PFSK-1 (cell line): ENCODE data around the gene KCNA2.

Experiments
- FOXP2 ChIP-seq: optimal IDR thresholded peaks from 2 replicates; pipeline ENCODE3; 2011; ENCODE audit warnings: borderline replicate concordance, control low read depth, inconsistent platforms; ENCODE audit not compliant: insufficient read depth; ENCODE audit errors: extremely low read length, extremely low read depth
- POLR2AphosphoS5 ChIP-seq: IDR thresholded peaks from 2 replicates; pipeline ENCODE4 v1.6.1; 2012; ENCODE audit warnings: low read depth, mild to moderate bottlenecking, control low read depth, low read length, moderate library complexity
- REST ChIP-seq, 2 experiments: IDR thresholded peaks; 2 replicates each; pipeline versions ENCODE4 v1.6.1 to v1.8.0; 2011 to 2012; ENCODE audit warnings: low read depth in 2 of 2, low read length in 2 of 2, control low read depth in 1 of 2, inconsistent platforms in 1 of 2, mild to moderate bottlenecking in 1 of 2, moderate library complexity in 1 of 2; ENCODE audit not compliant: insufficient read depth in 1 of 2
- SIN3A ChIP-seq: IDR thresholded peaks from 2 replicates; pipeline ENCODE4 v1.6.1; 2012; ENCODE audit warnings: mild to moderate bottlenecking, low read length, moderate library complexity, borderline replicate concordance; ENCODE audit not compliant: insufficient read depth
- TAF1 ChIP-seq: IDR thresholded peaks from 2 replicates; pipeline ENCODE4 v1.6.1; 2012; ENCODE audit warnings: low read length, control low read depth, borderline replicate concordance; ENCODE audit not compliant: insufficient read depth

GRCh38 chr1:110605901-110606656 is at the start of gene KCNA2:
- TF ChIP-seq TAF1 (no peak), POLR2AphosphoS5 (no peak), REST (IDR thresholded peaks at IDR 0.05; ENCODE audit: insufficient read depth in 1 of 2, low read depth in 2 of 2, low read length in 2 of 2) (no peak), FOXP2 (no peak), SIN3A (no peak)
